Germinal center (tissue), 1 donor: ENCODE data around the gene FALEC.

Source experiments
- DNase-seq: peaks from one replicate; pipeline ENCODE4 v3.0.0; 2012; ENCODE audit warnings: mixed read lengths, low spot score

The FALEC gene

GRCh38 chr1:150511985-150512660, 3.4 kb upstream of the FALEC start:
- DNase-seq: no peak

GRCh38 chr1:150512846-150513245, 2.7 kb upstream of the FALEC start:
- no peak for DNase-seq

- DNase-seq: no peak
These were observed 2.2 kb upstream of the FALEC start for GRCh38 chr1:150513351-150513791.

- no peak for DNase-seq
These were observed 1.3 kb upstream of the FALEC start for GRCh38 chr1:150514260-150514659.

- DNase-seq: no peak
These were observed 632 bp upstream of the FALEC start for GRCh38 chr1:150514913-150515327.

- no peak for DNase-seq
These were observed 569 bp downstream of the FALEC start for GRCh38 chr1:150516050-150516591.

GRCh38 chr1:150516616-150517015, 1.1 kb downstream of the FALEC start:
- DNase-seq: no peak

GRCh38 chr1:150521196-150521968, 5.8 kb downstream of the FALEC start:
- DNase-seq: no peak

- no peak for DNase-seq
These were observed 9.8 kb downstream of the FALEC start for GRCh38 chr1:150525348-150525747.

- no peak for DNase-seq
These were observed 12.6 kb downstream of the FALEC start for GRCh38 chr1:150528196-150528595.

- no peak for DNase-seq
These were observed 13.5 kb downstream of the FALEC start for GRCh38 chr1:150529017-150529416.

GRCh38 chr1:150530491-150531159, 15.1 kb downstream of the FALEC start:
- no peak for DNase-seq

GRCh38 chr1:150532860-150533259, 17.3 kb downstream of the FALEC start:
- no peak for DNase-seq

GRCh38 chr1:150534002-150534401, 18.4 kb downstream of the FALEC start:
- DNase-seq: no peak

- DNase-seq: no peak
These were observed 20.1 kb downstream of the FALEC start for GRCh38 chr1:150535511-150536287.

GRCh38 chr1:150536836-150537731, 21.5 kb downstream of the FALEC start:
- no peak for DNase-seq

- DNase-seq: no peak
These were observed 22.5 kb downstream of the FALEC start for GRCh38 chr1:150537732-150538684.

- no peak for DNase-seq
These were observed 28.1 kb downstream of the FALEC start for GRCh38 chr1:150543500-150544143.

GRCh38 chr1:150544204-150544603, 28.7 kb downstream of the FALEC start:
- no peak for DNase-seq
